Measurements from ENCODE around the gene NNMT.

NNMT gene

GRCh38 chr11:114263513-114264170 is 32.6 kb upstream of the NNMT start:
- DNase-seq (ENCODE audit: low read depth in 2 of 2): no peak

- no peak for DNase-seq (ENCODE audit: low read depth in 2 of 2)
These were observed 31.8 kb upstream of the NNMT start for GRCh38 chr11:114264381-114264780.

- no peak for DNase-seq (ENCODE audit: low read depth in 2 of 2)
These were observed 30.9 kb upstream of the NNMT start for GRCh38 chr11:114265122-114265878.

- DNase-seq (ENCODE audit: low read depth in 2 of 2): no peak
These were observed 26.7 kb upstream of the NNMT start for GRCh38 chr11:114269498-114269897.

GRCh38 chr11:114270531-114271270 is 25.5 kb upstream of the NNMT start:
- no peak for DNase-seq (ENCODE audit: low read depth in 2 of 2)

GRCh38 chr11:114271316-114271715 is 24.9 kb upstream of the NNMT start:
- DNase-seq (ENCODE audit: low read depth in 2 of 2): no peak

GRCh38 chr11:114272311-114272710 is 23.9 kb upstream of the NNMT start:
- DNase-seq (ENCODE audit: low read depth in 2 of 2): no peak

- no peak for DNase-seq (ENCODE audit: low read depth in 2 of 2)
These were observed 23.1 kb upstream of the NNMT start for GRCh38 chr11:114273071-114273470.

GRCh38 chr11:114273890-114274635 is 22.1 kb upstream of the NNMT start:
- DNase-seq (ENCODE audit: low read depth in 2 of 2): no peak

- no peak for DNase-seq (ENCODE audit: low read depth in 2 of 2)
These were observed 21.6 kb upstream of the NNMT start for GRCh38 chr11:114274637-114275036.

- no peak for DNase-seq (ENCODE audit: low read depth in 2 of 2)
These were observed 20.9 kb upstream of the NNMT start for GRCh38 chr11:114275280-114275679.

GRCh38 chr11:114276077-114276476 is 20.1 kb upstream of the NNMT start:
- DNase-seq (ENCODE audit: low read depth in 2 of 2): no peak

GRCh38 chr11:114277637-114278341 is 18.4 kb upstream of the NNMT start:
- DNase-seq (ENCODE audit: low read depth in 2 of 2): no peak

- DNase-seq (ENCODE audit: low read depth in 2 of 2): no peak
These were observed 17.7 kb upstream of the NNMT start for GRCh38 chr11:114278342-114279065.

GRCh38 chr11:114279792-114280546 is 16.2 kb upstream of the NNMT start:
- no peak for DNase-seq (ENCODE audit: low read depth in 2 of 2)

GRCh38 chr11:114280696-114281095 is 15.5 kb upstream of the NNMT start:
- DNase-seq (ENCODE audit: low read depth in 2 of 2): no peak

- DNase-seq (ENCODE audit: low read depth in 2 of 2): no peak
These were observed 14.7 kb upstream of the NNMT start for GRCh38 chr11:114281388-114281956.

- DNase-seq (ENCODE audit: low read depth in 2 of 2): no peak
These were observed 13.7 kb upstream of the NNMT start for GRCh38 chr11:114282488-114282887.

GRCh38 chr11:114283422-114283821 is 12.8 kb upstream of the NNMT start:
- DNase-seq (ENCODE audit: low read depth in 2 of 2): no peak

GRCh38 chr11:114284021-114284420 is 12.2 kb upstream of the NNMT start:
- no peak for DNase-seq (ENCODE audit: low read depth in 2 of 2)
